Mucosa of descending colon (tissue), 3 donors: ENCODE measurements around the gene PKN1. TPM values are rescaled to one million over a fixed set of nuclear protein-coding genes. Genes with fewer than 3 reads are reported as not detected.
"Not testable (repeated sequence)": the region's sequence is repeated elsewhere in the genome, so short reads cannot be mapped to it uniquely, and the experiment has no call there.

Source experiments
- ATAC-seq: fragments of 200-7000 bp; cut with Tn5 transposase; one replicate; pipeline ENCODE4 v1.9.1; 2020; ENCODE audit warnings: mild to moderate bottlenecking, moderate library complexity
- DNase-seq, 3 donors: peaks; one replicate each; pipeline ENCODE4 v3.0.0-alpha.2; 2020
- H3K36me3 ChIP-seq: fragments of 200-600 bp; one replicate; pipeline ENCODE4 v1.8.0; 2021; ENCODE audit warnings: low read depth, mild to moderate bottlenecking
- H3K4me1 ChIP-seq: fragments of 200-600 bp; one replicate; pipeline ENCODE4 v1.8.0; 2021; ENCODE audit warnings: low read depth, mild to moderate bottlenecking
- H3K4me3 ChIP-seq: fragments of 200-600 bp; one replicate; pipeline ENCODE4 v1.8.0; 2021; ENCODE audit warnings: mild to moderate bottlenecking
- H3K9me3 ChIP-seq: fragments of 200-600 bp; one replicate; pipeline ENCODE4 v1.8.0; 2021; ENCODE audit warnings: mild to moderate bottlenecking
- CTCF ChIP-seq: fragments of 200-600 bp; IDR thresholded peaks from one replicate; pipeline ENCODE4 v1.8.0; 2022; ENCODE audit warnings: antibody characterized with exemption, mild to moderate bottlenecking
- intact Hi-C, 2 donors: fragments of 100-400 bp; cut with DNase I in 1 of 2; cut with micrococcal nuclease in 1 of 2; formaldehyde crosslinking; loops; one replicate each; pipeline versions ENCODE4 v1.11.0 to v1.11.1; 2022; cut with DNase I, micrococcal nuclease
- total RNA-seq, 3 donors: library from RNA; stranded (reverse); fragmentation: NEBNext Ultra II Directional in 2 of 3; extraction: Animal tissue kit (Norgen Biotek cat#: 25700) in 2 of 3; gene quantifications; one replicate each; pipeline versions ENCODE4 v1.2.1 to v1.2.4, GENCODE V29; 2021 to 2023
- donor health status: DM: no; HTN: no; CAD: no; lungs with moderate emphysema.
- donor health status: DM: no; HTN: no; CAD: no.
- donor health status: DM: no; HTN: yes; CAD: no.

Gene PKN1
- total RNA-seq, 3 donors from 2014 or later: 30.1 to 117 (median 42.0) TPM

- intact Hi-C loops: no loop called here
- peak; percentile 67 for ATAC-seq
- H3K4me1 ChIP-seq: peaks cover 47% of the 10 kb centered on the region
- no peak for TF ChIP-seq CTCF
- no peaks in the 10 kb centered on the region for H3K9me3 ChIP-seq
- no peaks in the 10 kb centered on the region for H3K36me3 ChIP-seq
- peak; percentile 78 to 83 (median 81) for DNase-seq
- H3K4me3 ChIP-seq: no peak overlapping the region
Observed at GRCh38 chr19:14497228-14497921, 64.3 kb downstream of the PKN1 start.

- intact Hi-C loops: no loop called here
- no peak for TF ChIP-seq CTCF
- DNase-seq (no peak), ATAC-seq (no peak)
- no peak overlapping the region for H3K4me3 ChIP-seq
- H3K4me1 ChIP-seq: peaks cover 24% of the 10 kb centered on the region
- no peaks in the 10 kb centered on the region for H3K9me3 ChIP-seq
- no peaks in the 10 kb centered on the region for H3K36me3 ChIP-seq
Observed at GRCh38 chr19:14502334-14503092, 69.4 kb downstream of the PKN1 start.

GRCh38 chr19:14503285-14503684, 70.2 kb downstream of the PKN1 start:
- no peak for TF ChIP-seq CTCF
- intact Hi-C loops: no loop called here
- no peak for DNase-seq
- H3K4me1 ChIP-seq: peaks cover 17% of the 10 kb centered on the region
- no peaks in the 10 kb centered on the region for H3K9me3 ChIP-seq
- ATAC-seq: no peak
- H3K36me3 ChIP-seq: no peaks in the 10 kb centered on the region
- H3K4me3 ChIP-seq: no peak overlapping the region

GRCh38 chr19:14504575-14504974, 71.5 kb downstream of the PKN1 start:
- H3K4me3 ChIP-seq, H3K9me3 ChIP-seq, DNase-seq, ATAC-seq, H3K36me3 ChIP-seq, intact Hi-C loops: not testable (repeated sequence)
- H3K4me1 ChIP-seq: peaks cover 17% of the 10 kb centered on the region

GRCh38 chr19:14505488-14506239, 72.6 kb downstream of the PKN1 start:
- peaks cover 18% of the 10 kb centered on the region for H3K4me1 ChIP-seq
- no peaks in the 10 kb centered on the region for H3K9me3 ChIP-seq
- ATAC-seq: peak; percentile 86
- intact Hi-C loops: no loop called here
- peak; percentile 76 to 85 (median 84) for DNase-seq
- TF ChIP-seq CTCF: peak; percentile 68
- H3K36me3 ChIP-seq: no peaks in the 10 kb centered on the region
- H3K4me3 ChIP-seq: no peak overlapping the region
